ENCODE measurements around the gene CDH23.

CDH23 gene

DNA sequence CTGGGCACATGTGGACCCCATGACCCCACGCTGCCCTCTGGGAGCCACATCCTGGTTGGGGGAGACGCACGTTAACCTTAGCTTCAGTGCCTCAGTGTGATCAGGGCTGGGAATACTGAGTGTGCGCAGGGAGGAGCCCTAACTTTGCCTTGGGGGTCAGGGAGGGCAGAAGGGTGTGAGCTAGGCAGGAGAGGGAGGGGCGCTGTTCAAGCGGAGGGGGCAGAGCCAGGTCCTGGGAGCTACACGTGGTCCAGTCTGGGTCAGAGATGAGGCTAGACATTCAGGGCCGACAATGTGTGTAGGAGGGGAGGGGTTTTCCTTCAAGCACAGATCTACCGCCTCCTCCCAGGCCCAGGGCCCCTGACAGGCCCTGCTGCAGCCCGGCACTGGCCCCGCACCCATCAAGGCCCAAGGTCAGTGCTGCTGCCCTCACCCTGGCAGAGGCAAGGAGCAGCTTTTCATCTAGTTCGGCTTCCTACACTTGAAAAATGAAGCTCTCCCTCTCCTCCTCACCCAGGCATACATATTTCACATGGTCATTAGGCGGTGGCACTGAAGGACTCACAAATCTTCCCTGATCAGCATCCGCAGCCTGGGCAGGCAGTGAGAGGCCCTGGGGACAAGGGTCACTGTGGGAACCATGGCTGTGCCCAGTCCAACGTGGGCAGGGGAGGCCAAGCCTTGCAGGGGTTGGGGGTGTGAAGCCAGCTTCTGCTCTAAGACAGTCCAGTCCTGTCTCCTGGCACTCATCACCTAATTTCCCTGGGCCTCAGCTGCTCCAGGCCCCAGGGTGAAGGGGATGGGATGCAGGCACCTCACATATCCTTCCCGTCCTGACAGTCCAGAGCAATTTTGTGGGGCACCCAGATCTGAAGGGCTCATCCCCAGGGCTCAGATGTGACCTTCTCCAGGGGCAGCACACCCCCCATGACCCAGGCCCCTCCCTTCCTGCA, 275.6 kb downstream of the CDH23 start:
- no peak for DNase-seq

DNA sequence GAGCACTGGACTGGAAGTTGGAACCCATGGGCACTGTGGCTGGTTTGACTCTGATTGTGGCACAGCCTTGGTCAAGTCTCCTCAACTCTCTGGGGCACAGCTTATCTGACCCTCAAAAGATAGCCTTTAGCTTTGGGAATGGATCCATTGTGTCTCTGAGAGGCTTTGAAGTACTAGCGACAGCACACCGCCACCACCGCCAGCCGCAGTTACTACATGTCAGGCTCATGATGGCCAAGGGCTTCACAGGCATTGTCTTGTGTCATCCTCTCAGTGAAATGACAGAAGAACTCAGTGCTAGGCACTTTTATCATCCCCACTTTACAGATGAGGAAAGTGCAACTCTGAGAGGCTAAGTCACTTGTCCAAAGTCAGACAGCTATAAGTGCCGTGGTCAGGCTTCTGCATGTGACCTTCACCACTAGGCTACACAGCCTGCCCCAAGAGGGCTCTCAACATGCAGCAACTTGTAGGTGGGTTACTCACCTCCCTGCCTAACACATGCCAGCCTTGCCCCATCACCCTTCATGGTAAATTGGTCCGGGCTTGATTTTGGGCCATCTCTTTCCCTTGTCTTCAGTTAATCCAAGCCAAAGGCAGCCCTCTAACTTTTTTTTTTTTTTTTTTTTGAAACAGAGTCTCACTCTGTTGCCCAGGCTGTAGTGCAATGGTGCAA, 278.7 kb downstream of the CDH23 start:
- no peak for DNase-seq

- no peak for DNase-seq
Measured at GRCh38 chr10:71677261-71677660, 280.5 kb downstream of the CDH23 start.

GRCh38 chr10:71678057-71678805, 281.5 kb downstream of the CDH23 start:
- no peak for DNase-seq

- no peak for DNase-seq
Measured at GRCh38 chr10:71679425-71679824, 282.7 kb downstream of the CDH23 start.

GRCh38 chr10:71681977-71682376, 285.3 kb downstream of the CDH23 start:
- no peak for DNase-seq

GRCh38 chr10:71683301-71683700, 286.6 kb downstream of the CDH23 start:
- DNase-seq, result no peak

DNA sequence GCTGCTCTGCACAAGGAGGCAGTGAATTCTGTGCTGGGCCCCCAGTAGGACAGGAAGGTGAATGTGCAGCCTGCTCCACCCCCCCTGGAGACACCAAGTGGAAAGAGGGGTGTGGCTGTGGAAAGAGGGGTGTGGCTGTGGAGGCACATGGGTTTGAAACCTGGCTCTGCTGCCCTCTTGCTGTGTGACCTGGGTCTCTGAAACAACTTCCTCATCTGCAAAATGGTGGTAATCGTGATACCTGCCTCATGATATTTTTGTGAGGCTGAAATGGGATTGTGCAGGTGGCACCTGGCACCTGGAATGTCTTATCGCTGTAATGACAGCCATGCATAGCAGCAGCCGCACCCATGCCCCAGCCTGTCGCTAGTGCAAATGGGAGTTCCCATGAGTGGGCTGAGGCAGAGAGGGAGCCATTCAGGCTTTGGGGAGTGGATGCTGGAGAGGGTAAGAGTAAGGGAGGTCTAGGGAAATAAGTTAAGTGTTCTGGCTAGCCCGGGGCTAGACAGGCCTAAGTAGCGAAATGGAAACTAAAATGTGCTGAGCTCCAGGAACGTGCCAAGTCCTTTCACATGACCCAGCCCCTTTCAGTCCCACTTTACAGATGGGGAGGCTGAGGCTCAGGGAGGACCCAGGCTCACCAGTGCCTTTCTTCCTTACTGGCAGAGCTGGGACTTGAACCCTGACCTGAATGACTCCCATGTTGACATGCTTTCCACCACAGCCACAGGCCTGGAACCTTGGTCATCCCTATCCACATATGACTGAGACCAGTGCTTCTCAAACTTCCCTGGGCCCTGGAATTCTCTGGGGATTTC, 287.8 kb downstream of the CDH23 start:
- no peak for DNase-seq

DNA sequence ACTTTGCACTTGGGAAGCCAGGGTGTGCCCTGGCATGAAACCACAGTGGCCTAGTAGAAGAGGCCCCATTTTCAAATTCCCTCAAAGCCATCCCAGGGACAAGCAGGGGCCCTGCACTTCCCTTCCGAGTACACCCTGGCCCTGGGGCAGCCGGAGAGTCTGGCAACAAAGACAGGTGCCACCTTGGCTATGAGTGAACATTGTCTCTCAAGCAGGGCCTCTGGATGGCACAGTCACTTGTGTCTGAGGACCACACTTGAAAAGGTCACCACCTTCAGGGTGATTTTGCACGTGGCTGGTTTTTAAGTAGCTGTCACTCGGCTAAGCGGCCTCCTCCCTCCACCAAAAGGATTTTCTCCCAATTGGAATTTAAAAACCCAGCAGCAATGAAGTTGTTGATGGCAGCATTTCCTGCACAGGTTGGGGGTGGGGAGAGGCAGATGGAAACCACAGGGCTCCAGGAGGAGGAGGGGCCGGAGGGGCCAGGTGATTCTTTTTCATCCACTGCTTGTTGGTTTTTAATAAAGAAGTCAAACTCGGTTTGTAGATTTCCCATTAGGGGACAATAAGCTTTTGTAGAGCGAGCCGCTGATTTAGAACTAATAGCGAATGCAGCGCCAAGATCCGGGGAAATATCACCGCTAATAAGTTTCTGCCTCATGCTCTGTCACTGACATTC, 289.0 kb downstream of the CDH23 start:
- DNase-seq, result no peak

DNA sequence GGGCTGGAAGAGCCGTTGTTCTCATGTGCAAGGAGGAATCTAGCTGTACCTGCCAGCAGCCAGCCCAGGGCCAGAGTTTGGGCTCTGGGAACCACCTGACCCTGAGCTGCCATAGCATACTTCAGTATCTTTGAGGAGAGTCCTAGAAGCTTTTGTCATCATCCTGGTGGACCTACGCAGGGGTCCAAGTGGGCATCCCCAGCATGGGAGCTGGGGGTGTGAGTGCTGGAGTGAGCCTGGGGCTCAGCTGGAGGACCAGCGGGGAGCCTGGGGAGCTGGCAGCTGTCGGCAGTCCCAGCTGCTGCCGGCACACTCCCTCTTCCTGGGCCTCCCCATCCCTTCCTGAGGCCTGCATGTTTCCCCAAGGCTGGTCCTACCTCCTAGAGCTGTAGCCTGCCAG, 290.4 kb downstream of the CDH23 start:
- no peak for DNase-seq

- no peak for DNase-seq
Measured at GRCh38 chr10:71687480-71687879, 290.8 kb downstream of the CDH23 start.

- no peak for DNase-seq
Measured at GRCh38 chr10:71688256-71688655, 291.5 kb downstream of the CDH23 start.

- no peak for DNase-seq
Measured at GRCh38 chr10:71690094-71690720, 293.5 kb downstream of the CDH23 start.

DNA sequence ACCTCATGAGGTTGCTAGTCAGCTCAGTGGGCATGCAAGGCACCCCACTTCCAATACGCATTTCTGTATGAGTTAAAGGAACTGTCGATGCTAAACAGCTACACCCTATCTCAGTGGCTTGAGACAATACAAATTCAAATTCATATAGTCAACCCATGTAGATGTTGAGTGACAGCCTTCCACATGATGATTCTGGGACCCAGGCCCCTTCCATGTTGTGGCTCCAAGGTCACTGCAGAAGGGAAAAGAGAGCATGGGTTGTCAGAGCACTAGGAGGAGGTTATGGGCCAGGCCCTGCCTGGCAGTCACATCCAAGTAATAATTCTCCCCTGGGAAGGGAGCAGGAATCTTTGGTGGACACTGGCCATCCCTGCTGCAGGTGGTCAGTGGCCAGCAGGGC, 294.7 kb downstream of the CDH23 start:
- no peak for DNase-seq

DNA sequence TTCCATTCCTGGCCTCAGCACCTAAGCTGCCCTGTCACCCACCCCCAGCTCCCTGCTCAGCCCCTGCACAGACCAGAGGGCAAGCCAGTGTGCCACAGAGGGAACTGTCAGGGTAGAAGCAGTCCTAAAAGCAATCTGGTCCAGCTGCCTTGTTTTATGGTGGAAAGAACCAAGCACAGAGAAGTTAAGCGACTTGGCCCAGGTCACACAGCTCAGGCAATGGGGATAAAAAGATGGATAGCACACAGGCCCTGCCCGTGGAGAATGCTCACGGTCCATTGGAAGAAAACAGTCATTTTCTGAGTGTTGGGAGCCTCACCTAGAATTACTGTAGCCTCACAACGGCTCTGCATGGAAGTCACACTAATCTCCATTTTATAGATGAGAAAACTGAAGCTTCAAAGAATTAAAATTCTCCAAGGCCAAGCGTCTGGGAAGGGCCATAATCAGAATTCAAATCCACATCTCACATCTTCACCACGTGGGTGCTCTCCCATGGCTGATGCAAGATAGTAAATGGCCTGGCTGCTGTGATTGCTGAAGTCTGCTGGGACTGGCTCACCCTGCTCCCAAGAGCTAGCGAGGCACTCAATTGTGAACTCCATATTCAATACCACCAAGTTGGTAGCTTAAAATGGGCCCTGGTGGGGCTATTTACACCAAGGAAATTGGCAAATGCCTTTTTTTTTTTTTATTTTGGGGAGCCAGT, 296.0 kb downstream of the CDH23 start:
- DNase-seq, result no peak

GRCh38 chr10:71693377-71693776, 296.7 kb downstream of the CDH23 start:
- DNase-seq, result no peak

DNA sequence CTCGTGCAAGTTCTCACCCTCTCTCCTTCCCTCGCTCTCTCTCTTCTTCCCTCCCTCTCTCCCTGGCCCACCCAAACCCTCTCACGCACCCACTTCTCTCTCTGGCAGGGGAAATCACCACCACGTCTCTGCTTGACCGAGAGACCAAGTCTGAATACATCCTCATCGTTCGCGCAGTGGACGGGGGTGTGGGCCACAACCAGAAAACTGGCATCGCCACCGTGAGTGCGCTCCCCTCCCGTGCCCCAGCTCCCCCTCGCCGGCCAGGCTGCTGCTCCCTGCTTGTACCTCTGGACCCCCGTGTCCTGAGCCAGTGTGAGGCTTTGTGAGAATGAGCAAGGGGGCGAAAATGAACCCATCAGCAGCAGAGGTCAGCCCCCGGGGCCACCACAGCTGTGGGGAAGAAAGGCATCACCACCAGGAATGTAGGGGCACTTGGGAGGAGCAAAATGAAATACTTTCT, 297.4 kb downstream of the CDH23 start:
- no peak for DNase-seq

DNA sequence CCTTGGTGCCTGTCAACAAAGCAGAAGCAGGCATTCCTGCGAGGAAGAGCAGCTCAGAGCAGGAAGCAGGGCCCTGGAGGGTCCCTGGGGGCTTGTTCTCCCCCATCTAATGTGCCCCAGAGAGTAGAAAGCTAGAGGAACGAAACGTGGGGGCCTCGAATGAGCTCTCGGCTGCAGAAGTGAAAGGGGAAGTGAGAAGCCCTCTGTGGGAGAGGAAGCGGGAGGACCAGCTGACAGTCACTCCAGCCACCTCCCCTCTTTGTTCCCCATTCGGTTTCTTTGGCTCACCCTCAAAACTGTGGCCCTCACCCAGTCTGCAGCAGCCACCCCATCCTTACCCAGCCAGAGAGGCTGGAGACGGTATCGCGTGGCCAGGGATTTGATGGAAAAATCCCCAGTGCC, 297.8 kb downstream of the CDH23 start:
- no peak for DNase-seq

DNA sequence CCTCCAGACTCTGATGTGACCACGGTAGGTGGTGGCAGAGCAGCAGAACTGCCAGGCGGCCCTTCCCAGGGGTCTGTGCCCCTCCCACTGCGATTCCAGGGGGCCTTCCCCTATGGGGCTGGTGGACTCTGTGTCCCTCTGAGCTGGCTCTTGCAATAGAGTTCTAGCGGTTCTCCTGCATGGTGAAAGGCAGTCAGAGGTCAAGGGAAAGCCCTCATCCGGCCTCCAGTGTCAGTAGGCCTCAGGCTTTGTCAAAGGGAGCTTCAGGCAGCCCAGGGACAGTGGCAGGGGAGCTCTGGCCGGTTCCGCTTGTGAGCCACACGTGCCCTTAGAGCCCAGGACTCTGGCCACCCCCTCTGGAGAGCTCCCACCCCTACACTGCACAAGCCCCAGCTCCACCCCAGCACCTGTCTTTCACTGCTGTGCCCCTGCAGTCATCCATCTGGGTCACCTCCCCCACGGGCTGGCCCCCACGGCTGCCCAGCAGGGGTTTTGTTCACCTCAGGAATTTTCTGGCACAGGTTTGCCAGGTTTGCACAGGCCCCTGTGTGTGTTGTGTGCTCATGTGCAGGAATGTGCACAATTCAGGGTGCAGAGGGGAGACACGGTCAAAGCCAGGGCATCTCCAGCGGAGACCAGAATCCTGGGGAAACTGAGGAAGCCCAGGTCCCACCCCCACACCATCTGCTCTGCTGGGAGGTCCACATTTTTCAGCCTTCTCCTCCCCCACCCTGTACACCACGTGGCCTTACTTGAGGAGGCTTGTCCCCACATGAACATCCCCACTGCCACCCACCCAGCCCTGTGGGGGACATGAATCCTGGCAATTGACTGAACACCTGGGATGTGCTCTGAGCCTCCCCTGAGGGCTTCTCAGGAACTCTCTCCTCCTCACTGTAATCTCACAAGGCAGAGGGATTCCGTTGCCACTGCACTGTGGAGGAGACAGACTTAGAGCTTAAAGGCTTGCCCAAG, 299.1 kb downstream of the CDH23 start:
- DNase-seq, result no peak
